SK-N-SH (cell line): ENCODE results near the gene DOK4. TPM values are rescaled to one million over a fixed set of nuclear protein-coding genes. Genes with fewer than 3 reads are reported as not detected.

Experiments
- CTCF ChIA-PET: fragments of 300-600, 350-600 bp; formaldehyde crosslinking; extraction: SDS; loops from one replicate; lab custom pipeline; 2021; lab: Yijun Ruan, JAX
- POLR2A ChIA-PET: fragments of 350-600 bp; sonication (Branson Sonifier 250); formaldehyde crosslinking; extraction: SDS; loops from one replicate; lab custom pipeline; 2020; ENCODE audit warnings: antibody characterized with exemption, inconsistent platforms; lab: Yijun Ruan, JAX
- DNase-seq: peaks from one replicate; pipeline ENCODE4 v3.0.0; 2012
- H2AFZ ChIP-seq: fragments of 200-600 bp; sonication (generic); 2 replicates; pipeline ENCODE4 v1.8.1; 2016; ENCODE audit warnings: antibody characterized with exemption, mild to moderate bottlenecking, low read depth
- H3F3A ChIP-seq: fragments of 200-600 bp; sonication (generic); replicated peaks from 2 replicates; pipeline ENCODE3; 2016; ENCODE audit warnings: antibody characterized with exemption, mild to moderate bottlenecking; ENCODE audit not compliant: insufficient read depth
- H3K27ac ChIP-seq, 2 experiments: fragments of 200-500 bp in 1 of 2; fragments of 200-600 bp in 1 of 2; sonication (Bioruptor generic) in 1 of 2; sonication (generic), shearing (Covaris generic) in 1 of 2; 2 replicates each; pipeline versions ENCODE4 v1.5.1 to v1.6.1; 2014 to 2016; ENCODE audit warnings: low read depth in 2 of 2, inconsistent platforms in 1 of 2, low read length in 1 of 2, mild to moderate bottlenecking in 1 of 2, mixed read lengths in 1 of 2
- H3K27me3 ChIP-seq: fragments of 200-600 bp; sonication (generic), shearing (Covaris generic); 2 replicates; pipeline ENCODE4 v1.6.1; 2016; ENCODE audit warnings: mixed run types; ENCODE audit not compliant: insufficient read depth
- H3K36me3 ChIP-seq, 2 experiments: fragments of 200-500 bp in 1 of 2; fragments of 200-600 bp in 1 of 2; sonication (Bioruptor generic) in 1 of 2; sonication (generic) in 1 of 2; replicated peaks in 1 of 2; 2 replicates each; pipeline versions ENCODE3 to v1.5.1; 2014 to 2016; ENCODE audit warnings: low read length in 1 of 2, mild to moderate bottlenecking in 1 of 2; ENCODE audit not compliant: insufficient read depth in 2 of 2, control insufficient read depth in 1 of 2
- H3K4me1 ChIP-seq, 2 experiments: fragments of 200-500 bp in 1 of 2; fragments of 200-600 bp in 1 of 2; sonication (Bioruptor generic) in 1 of 2; sonication (generic), shearing (Covaris generic) in 1 of 2; 2 replicates each; pipeline versions ENCODE4 v1.5.1 to v1.6.1; 2014 to 2016; ENCODE audit warnings: low read depth in 1 of 2, low read length in 1 of 2, mixed run types in 1 of 2; ENCODE audit not compliant: insufficient read depth in 2 of 2, control insufficient read depth in 1 of 2
- H3K4me2 ChIP-seq: fragments of 200-600 bp; sonication (generic), shearing (Covaris generic); 2 replicates; pipeline ENCODE4 v1.6.1; 2017; ENCODE audit warnings: mixed run types
- H3K4me3 ChIP-seq, 2 experiments: fragments of 200-500 bp in 1 of 2; fragments of 200-600 bp in 1 of 2; sonication (Bioruptor generic) in 1 of 2; sonication (generic), shearing (Covaris generic) in 1 of 2; 2 replicates each; pipeline versions ENCODE4 v1.5.1 to v1.8.1; 2014 to 2016; ENCODE audit warnings: low read depth in 2 of 2, inconsistent platforms in 1 of 2, low read length in 1 of 2, mild to moderate bottlenecking in 1 of 2, mixed read lengths in 1 of 2, moderate library complexity in 1 of 2
- H3K79me2 ChIP-seq: fragments of 200-600 bp; sonication (generic); 2 replicates; pipeline ENCODE4 v1.8.1; 2017; ENCODE audit warnings: mild to moderate bottlenecking; ENCODE audit not compliant: insufficient read depth
- H3K9ac ChIP-seq: fragments of 200-600 bp; sonication (generic); 2 replicates; pipeline ENCODE4 v1.6.1; 2017; ENCODE audit warnings: mixed run types
- H3K9me2 ChIP-seq: fragments of 200-600 bp; sonication (generic); 2 replicates; pipeline ENCODE4 v1.6.1; 2017; ENCODE audit warnings: mixed run types
- H3K9me3 ChIP-seq: fragments of 200-600 bp; sonication (generic); 2 replicates; pipeline ENCODE4 v1.6.1; 2017; ENCODE audit warnings: mixed run types, mild to moderate bottlenecking, moderate library complexity
- H4K20me1 ChIP-seq: fragments of 200-600 bp; sonication (generic); 2 replicates; pipeline ENCODE4 v1.6.1; 2017; ENCODE audit warnings: mild to moderate bottlenecking, mixed run types; ENCODE audit not compliant: insufficient read depth
- CTCF ChIP-seq: fragments of 200-600 bp; sonication (generic); IDR thresholded peaks from 2 replicates; pipeline ENCODE4 v1.6.1; 2017; ENCODE audit warnings: antibody characterized with exemption, mild to moderate bottlenecking, moderate library complexity
- EP300 ChIP-seq, 2 experiments: IDR thresholded peaks; 2 replicates each; pipeline versions ENCODE4 v1.4.0 to v1.6.1; 2012; ENCODE audit warnings: borderline replicate concordance in 1 of 2, low read depth in 1 of 2, low read length in 1 of 2
- FOXM1 ChIP-seq: IDR thresholded peaks from 2 replicates; pipeline ENCODE4 v1.4.0; 2012; ENCODE audit warnings: low read depth, mild to moderate bottlenecking
- GABPA ChIP-seq: IDR thresholded peaks from 2 replicates; pipeline ENCODE4 v1.4.0; 2012; ENCODE audit warnings: low read depth, mild to moderate bottlenecking
- IRF3 ChIP-seq: fragments of 150-350 bp; IDR thresholded peaks from 2 replicates; pipeline ENCODE4 v1.6.1; 2016; ENCODE audit warnings: mild to moderate bottlenecking, low read depth, low read length
- NFIC ChIP-seq: IDR thresholded peaks from 2 replicates; pipeline ENCODE4 v1.4.0; 2012; ENCODE audit warnings: borderline replicate concordance
- NRF1 ChIP-seq: IDR thresholded peaks from 2 replicates; pipeline ENCODE4 v1.6.1; 2012; ENCODE audit warnings: low read depth, mild to moderate bottlenecking, low read length
- PBX3 ChIP-seq: IDR thresholded peaks from 2 replicates; pipeline ENCODE4; 2012
- POLR2AphosphoS5 ChIP-seq: IDR thresholded peaks from 2 replicates; pipeline ENCODE4 v1.6.1; 2012; ENCODE audit warnings: low read depth, low read length
- RCOR1 ChIP-seq: fragments of 150-350 bp; IDR thresholded peaks from 2 replicates; pipeline ENCODE4 v1.6.1; 2017; ENCODE audit warnings: antibody characterized with exemption, low read length
- RFX5 ChIP-seq: IDR thresholded peaks from 2 replicates; pipeline ENCODE4 v1.6.1; 2012; ENCODE audit warnings: mild to moderate bottlenecking, improper control_type of control experiment, low read length
- TAF1 ChIP-seq: IDR thresholded peaks from 2 replicates; pipeline ENCODE4 v1.6.1; 2012; ENCODE audit warnings: low read depth, mild to moderate bottlenecking, low read length, moderate library complexity, borderline replicate concordance
- TEAD4 ChIP-seq: IDR thresholded peaks from 2 replicates; pipeline ENCODE4 v1.4.0; 2012; ENCODE audit warnings: mild to moderate bottlenecking, borderline replicate concordance; ENCODE audit not compliant: insufficient read depth
- USF2 ChIP-seq: fragments of 150-350 bp; IDR thresholded peaks from 2 replicates; pipeline ENCODE4 v1.6.1; 2017; ENCODE audit warnings: antibody characterized with exemption, low read length, low read depth, borderline replicate concordance
- WGBS: methylation state at CpG from one replicate; pipeline ENCODE4 v1.1.6; 2017; ENCODE audit warnings: low lambda C conversion rate; 5-methylcytosine and 5-hydroxymethylcytosine counted together
- polyA plus RNA-seq, 3 experiments: library from polyadenylated mRNA; depleted of rRNA; stranded (reverse); fragments of >200 nt; gene quantifications; 2 replicates each; pipeline ENCODE4 v1.2.3, GENCODE V29; 2012

The DOK4 gene
- polyA plus RNA-seq, 1 of the 3 experiments (the other 2 are of a cell fraction) = 28.4 TPM

GRCh38 chr16:57426356-57426755 lies 59.9 kb downstream of the DOK4 start:
- Histone ChIP-seq H3K79me2 (no peaks in the 10 kb centered on the region), H3F3A (peaks cover 3% of the 10 kb centered on the region), H3K27ac (no peak overlapping the region), H3K9me3 (no peaks in the 10 kb centered on the region), H4K20me1 (no peaks in the 10 kb centered on the region), H3K9ac (no peak overlapping the region), H3K4me3 (no peak overlapping the region), H2AFZ (no peak overlapping the region), H3K27me3 (no peaks in the 10 kb centered on the region), H3K4me2 (no peak overlapping the region), H3K36me3 (peaks cover 19 to 30% of the 10 kb centered on the region in 2 experiments), H3K4me1 (no peaks in the 10 kb centered on the region), H3K9me2 (no peaks in the 10 kb centered on the region)
- CTCF ChIA-PET = interaction anchor here (0.7 to 11.7 kb wide), 6 partner anchors 8 to 126 kb away, joined by 3 to 426 read pairs (median 4); partner anchors contain the start of gene POLR2C
- WGBS = 76% methylated on average over 3 of the region's 7 CpGs
- POLR2A ChIA-PET = interaction anchor here (0.9 kb wide), 1 partner anchor 107 kb away, joined by 3 read pairs; no protein-coding TSS in a partner anchor
- no peak for DNase-seq
- TF ChIP-seq CTCF = no peak
- no peak for TF ChIP-seq RFX5
- TF ChIP-seq RCOR1 = no peak
- TF ChIP-seq TAF1 = no peak
- no peak for TF ChIP-seq USF2
- no peak for TF ChIP-seq POLR2AphosphoS5
- no peak for TF ChIP-seq FOXM1
- no peak for TF ChIP-seq GABPA
- no peak for TF ChIP-seq NRF1
- no peak for TF ChIP-seq IRF3
- no peak for TF ChIP-seq NFIC
- no peak for TF ChIP-seq EP300 (IDR thresholded peaks at IDR 0.05; ENCODE audit: borderline replicate concordance in 1 of 2, low read depth in 1 of 2, low read length in 1 of 2)
- TF ChIP-seq TEAD4 = no peak
- TF ChIP-seq PBX3 = no peak
- TF ChIP-seq, all 33 proteins: peak for 0
